SKM-1 treated with dmso at 0.1 percent for 144 hours (cell line): ENCODE measurements around the gene CD207.
A peak's percentile ranks its signal among the peaks of the same experiment; 100 is the strongest.
"Not testable (repeated sequence)": the region's sequence is repeated elsewhere in the genome, so short reads cannot be mapped to it uniquely, and the experiment has no call there.

Experiments used
- DNase-seq: peaks from one replicate; lab custom pipeline; 2025; ENCODE audit not compliant: unreplicated experiment; lab: John Stamatoyannopoulos, UW

The CD207 gene

GRCh38 chr2:70835643-70836042 lies at the start of gene CD207:
CD207 (minus strand) TSS chr2:70835816; CDS start chr2:70835776, 40 bp downstream.
- DNase-seq = no peak

DNA sequence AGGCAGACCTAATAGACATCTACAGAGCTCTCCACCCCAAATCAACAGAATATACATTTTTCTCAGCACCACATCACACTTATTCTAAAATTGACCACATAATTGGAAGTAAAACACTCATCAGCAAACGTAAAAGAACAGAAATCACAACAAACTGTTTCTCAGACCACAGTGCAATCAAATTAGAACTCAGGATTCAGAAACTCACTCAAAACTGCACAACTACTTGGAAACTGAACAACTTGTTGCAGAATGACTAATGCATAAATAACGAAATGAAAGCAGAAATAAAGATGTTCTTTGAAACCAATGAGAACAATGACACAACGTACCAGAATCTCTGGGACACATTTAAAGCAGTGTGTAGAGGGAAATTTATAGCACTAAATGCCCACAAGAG lies 42.9 kb upstream of the CD207 start:
- DNase-seq = not testable (repeated sequence)

DNA sequence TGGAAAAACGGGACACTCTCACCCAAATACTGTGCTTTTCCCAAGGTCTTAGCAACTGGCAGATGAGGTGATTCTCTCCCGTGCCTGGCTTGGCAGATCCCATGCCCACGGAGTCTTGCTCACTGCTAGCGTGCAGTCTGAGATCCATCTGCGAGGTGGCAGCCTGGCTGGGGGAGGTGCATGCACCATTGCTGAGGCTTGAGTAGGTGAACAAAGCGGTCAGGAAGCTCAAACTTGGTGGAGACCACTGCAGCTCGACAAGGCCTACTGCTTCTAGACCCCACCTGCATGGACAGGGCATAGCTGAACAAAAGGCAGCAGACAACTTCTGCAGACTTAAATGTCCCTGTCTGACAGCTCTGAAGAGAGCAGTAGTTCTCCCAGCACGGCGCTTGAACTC lies 40.5 kb upstream of the CD207 start:
- DNase-seq = not testable (repeated sequence)

DNA sequence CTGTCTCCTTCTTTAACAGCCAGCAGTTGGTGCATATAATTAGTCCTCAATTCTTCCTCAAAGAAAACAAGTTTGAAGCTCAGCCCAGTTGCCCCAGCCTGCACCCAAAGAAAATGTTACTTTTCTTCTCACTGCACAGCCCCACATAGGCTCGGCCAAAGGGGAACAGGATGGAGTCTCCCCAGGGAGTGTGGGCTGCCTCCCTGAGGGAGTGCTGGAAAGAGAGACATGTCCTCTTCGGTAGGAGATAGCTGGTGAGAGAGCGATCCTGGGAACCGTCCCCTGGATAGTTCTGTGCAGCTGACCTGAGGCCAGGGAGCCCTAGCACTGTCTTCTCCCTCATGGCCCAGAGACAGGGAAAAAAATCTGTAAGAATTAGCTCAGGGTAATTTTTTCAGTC lies 37.9 kb upstream of the CD207 start:
- DNase-seq = no peak

DNA sequence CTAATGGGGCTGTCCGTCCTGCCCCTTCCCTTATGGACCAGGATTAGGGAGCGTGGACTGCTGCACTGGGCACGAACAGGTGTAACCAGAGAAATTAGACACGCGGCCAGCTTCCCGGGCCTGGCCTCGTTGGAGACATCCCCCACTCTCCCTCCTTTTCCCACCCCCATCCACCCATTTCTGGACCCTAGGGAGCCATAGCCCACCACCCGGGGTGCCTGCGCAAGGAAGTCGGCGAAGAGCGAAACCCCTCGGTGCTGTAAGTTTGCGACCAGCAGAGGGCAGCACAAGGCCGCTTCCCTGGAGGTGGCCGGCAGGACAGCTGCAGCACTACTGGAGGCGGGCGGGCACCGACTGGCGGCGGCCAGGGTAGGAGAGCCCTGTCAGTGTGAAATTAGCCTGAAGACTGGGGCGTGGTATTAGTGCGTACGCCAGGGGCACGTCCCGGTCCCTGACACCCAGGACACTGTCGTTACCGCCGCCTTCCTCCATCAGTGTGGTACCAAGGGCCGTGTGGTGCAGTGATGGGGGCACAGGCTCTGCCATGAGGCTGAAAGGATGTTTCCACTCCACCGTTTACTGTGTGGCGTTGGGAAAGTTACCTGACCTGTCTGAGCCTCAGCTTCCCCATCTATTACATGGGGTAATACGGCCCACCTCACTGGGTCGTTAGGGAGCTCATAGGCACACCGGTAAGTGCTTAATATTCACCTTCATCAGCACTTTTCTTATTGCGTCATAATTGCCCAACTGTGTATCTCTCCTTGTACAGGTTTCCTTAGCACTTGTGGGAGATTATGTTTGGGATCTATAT lies 36.0 kb upstream of the CD207 start:
- peak; percentile 68 for DNase-seq

- DNase-seq = no peak
These were observed 35.2 kb upstream of the CD207 start for GRCh38 chr2:70870790-70871189.

- DNase-seq = no peak
These were observed 33.4 kb upstream of the CD207 start for GRCh38 chr2:70868970-70869369.

DNA sequence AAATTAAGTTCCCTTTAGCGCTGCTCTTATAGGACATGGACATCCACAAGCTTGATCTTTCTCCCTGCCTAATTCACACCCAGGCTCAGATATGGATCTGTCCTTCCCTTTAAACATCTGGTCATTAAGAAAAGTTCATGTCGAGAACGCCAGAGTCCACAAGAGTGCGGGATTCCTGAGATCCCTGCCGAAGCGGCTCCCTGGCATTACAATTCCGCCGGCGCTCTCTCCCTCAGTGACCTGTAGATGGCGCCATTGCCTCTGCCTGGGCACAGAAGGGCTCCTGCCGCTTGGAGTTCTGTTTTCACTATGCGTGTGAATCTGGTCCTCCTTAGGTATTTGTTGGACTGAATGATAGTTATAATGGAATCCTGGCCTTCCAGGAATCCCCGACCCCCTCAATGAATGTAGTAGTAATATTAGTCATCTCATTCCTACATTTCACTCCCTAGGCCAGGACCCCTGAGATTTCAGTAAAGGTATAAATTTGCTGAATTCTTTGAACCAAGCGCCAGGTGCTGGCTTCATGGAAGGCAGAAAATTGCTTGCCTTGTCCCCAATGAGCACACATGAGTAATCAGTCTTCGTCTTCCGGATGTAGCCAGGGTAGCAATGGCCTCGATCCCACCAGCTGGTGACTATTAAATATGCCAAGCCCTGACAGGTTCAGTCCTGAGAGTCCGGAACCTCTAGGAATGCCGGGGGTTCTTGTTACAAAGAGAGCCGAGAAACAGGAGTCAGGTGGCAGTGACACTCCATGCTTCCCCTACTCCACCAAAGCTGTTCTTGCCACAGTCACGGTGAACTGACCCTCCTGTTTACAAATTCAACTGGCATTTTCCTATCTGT lies 26.4 kb upstream of the CD207 start:
- peak; percentile 74 for DNase-seq

DNA sequence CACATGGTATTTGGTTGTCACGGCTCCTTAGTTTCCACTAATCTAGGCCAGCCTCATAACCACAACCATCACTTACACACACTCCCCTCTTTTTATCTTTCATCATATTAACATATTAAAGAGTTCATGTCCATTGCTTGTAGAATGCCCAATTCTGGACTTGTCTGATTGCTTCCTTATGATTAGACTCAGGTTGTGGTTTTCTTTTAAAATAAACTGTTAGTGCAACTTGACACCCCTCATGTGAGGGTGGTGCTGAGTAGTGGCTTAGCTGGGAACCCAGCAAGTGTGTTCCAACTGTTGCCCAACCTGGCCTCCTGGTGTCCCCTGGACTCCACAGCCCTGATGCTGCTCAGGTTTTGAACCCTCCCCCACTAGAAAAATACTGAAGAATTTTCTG lies 20.1 kb upstream of the CD207 start:
- no peak for DNase-seq

DNA sequence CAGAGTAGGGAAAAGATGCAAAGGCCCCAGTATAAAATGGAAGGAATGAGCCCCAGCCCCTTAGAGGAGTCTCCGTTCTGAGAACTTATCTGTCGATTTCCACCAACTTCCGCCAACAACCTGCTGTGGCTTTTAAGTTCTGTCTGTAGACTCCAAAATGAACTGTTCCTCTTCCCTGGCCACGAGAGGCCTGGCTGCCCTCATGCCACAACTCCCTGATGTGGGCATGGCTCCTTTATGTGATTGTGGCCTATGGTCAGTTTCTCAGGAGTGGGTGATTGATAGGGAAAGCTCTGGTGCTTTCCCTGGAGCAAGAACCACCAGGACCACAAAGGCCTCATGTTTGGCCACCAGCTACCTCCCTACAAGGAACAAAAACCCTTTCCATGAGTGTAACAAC lies 18.8 kb upstream of the CD207 start:
- no peak for DNase-seq

- peak; percentile 19 for DNase-seq
These were observed 17.2 kb upstream of the CD207 start for GRCh38 chr2:70852824-70853223.

DNA sequence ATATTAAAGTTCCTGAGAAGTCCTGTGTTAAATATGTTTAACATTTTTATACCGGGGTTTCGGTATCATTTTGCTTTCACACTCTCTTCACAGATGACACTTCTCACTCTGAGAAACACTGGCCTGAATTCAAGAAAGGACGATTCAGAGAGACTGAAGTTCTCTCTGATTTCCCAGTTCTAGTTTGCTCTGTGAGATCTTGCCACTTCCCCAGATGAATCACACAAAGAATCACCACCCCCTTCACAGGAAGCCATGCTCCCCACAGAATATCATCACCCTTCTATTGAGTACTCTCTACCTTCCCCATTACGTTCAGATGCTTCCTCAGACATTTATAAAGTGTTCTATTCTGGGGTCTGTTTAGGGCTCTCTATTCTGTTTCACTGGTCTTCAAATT lies 16.1 kb upstream of the CD207 start:
- peak; percentile 78 for DNase-seq

GRCh38 chr2:70850925-70851324 lies 15.3 kb upstream of the CD207 start:
- no peak for DNase-seq

DNA sequence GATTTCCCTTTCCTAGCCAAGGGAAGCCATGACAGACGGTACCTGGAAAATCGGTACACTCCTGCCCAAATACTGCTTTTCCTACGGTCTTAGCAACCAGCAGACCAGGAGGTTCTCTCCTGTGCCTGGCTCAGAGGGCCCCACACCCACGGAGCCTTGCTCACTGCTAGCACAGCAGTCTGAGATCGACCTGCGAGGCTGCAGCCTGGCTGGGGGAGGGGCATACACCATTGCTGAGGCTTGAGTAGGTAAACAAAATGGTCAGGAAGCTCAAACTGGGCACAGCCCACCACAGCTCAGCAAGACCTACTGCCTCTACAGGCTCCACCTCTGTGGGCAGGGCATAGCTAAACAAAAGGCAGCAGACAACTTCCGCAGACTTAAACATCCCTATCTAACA lies 6.8 kb upstream of the CD207 start:
- DNase-seq = no peak

DNA sequence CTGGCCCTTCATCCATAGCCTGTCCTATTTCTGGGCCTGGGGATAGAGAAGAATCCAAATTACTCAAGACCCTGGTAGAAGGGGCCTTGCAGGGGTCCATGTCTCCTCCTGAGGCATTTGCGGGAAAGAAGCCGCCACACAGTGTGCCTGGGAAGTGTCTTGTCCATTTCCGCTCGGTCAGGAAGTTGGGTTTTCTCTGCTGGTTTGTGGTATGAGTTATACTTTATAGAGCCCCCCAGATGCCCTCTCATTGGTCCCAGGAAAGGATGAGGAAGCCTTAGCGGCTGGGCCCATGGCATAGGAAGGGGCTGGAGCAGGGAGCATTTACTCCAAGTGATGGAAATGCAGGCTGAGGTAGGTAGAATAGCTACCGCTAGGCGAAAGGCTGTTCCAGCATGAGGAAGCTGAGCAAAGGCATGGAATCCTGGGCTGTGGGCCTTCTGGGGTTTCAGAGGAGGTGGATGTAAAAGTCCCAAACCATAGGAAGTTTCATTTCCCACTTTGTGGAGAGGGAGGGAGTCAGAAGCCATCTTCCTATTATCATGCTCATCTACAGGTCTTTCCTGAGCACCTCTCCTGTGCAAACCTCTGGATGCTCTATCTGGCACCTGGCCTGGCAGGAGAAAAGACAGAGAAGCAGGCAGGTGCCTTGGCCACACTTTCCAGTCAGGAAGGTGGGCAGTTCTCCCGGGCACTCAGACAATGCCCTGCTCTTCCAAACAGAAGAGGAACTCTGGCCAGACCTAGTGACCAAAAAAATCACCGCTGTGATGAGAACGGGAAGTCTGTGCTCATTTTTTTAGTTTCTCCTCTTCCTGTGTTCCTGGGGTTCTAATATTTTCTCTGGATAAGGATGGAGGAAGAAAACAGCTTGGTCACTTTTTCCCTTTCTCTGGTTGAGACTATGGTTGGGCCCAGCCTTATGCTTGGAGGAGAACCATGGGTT lies 2.6 kb upstream of the CD207 start:
- no peak for DNase-seq

- no peak for DNase-seq
These were observed 735 bp downstream of the CD207 start for GRCh38 chr2:70834881-70835280.

DNA sequence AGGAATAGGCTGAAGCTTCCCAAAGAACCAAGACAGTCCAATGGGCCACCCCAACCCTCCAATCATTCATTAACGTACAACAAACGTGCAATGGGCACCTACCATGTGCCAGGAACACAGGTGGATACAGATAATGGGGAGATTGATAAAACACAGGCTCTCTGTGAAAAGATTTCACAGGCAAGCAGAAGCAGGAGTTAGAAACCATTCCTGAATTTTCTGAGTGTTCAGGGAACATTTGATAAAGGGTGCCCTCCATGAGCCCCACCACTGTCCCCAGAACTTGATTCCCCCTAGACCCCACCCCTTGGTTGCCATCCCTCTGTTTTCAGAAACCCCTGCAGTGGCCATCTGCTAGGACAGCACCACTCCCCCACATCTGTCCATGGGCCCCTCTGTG lies 1.5 kb downstream of the CD207 start:
- DNase-seq = no peak

GRCh38 chr2:70833246-70833645 lies 2.4 kb downstream of the CD207 start:
- no peak for DNase-seq

GRCh38 chr2:70832386-70832785 lies 3.2 kb downstream of the CD207 start:
- no peak for DNase-seq

DNA sequence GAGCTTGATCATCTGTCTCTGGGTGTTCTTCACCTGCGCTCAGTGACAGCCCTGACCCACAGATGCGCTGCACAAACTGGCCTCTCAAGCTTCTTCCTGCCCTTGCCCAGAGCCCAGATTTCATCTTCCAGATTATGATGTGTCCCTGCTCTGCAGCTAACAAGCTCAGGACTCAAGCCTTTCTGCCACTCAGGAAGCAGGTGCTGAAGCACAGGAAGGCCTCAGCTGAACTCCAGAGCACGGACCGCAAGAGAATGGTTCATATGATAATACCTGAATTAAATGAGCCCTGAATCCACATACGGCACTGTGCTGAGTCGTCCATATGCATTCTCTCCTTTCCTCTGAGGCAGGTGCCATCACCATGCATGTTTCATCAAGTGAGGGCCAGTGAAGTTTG lies 3.8 kb downstream of the CD207 start:
- DNase-seq = no peak

GRCh38 chr2:70830366-70830765 lies 5.2 kb downstream of the CD207 start:
- DNase-seq = no peak
